Measurements from ENCODE around the gene ARHGEF4.

Gene ARHGEF4

GRCh38 chr2:131027566-131028528, 191.1 kb downstream of the ARHGEF4 start:
- DNase-seq: no peak

DNA sequence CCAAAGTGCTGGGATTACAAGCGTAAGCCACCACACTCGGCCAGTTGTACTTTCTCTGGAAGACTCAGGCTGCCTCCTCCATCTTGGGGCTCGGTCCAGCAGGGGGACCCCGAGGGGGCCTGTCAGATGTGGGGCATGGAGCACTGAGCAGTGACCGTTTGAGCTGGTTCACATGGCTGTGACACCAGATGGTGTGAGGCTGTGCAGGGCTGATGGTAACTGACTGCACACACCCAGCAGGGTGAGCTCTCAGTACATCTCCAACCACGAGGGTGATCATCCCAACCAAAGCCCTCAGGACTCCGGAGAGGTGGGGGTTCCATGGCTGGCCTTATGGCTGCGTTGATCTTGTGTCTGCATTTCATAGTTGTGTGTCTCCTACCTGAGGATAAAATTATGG, 193.1 kb downstream of the ARHGEF4 start:
- DNase-seq: no peak

DNA sequence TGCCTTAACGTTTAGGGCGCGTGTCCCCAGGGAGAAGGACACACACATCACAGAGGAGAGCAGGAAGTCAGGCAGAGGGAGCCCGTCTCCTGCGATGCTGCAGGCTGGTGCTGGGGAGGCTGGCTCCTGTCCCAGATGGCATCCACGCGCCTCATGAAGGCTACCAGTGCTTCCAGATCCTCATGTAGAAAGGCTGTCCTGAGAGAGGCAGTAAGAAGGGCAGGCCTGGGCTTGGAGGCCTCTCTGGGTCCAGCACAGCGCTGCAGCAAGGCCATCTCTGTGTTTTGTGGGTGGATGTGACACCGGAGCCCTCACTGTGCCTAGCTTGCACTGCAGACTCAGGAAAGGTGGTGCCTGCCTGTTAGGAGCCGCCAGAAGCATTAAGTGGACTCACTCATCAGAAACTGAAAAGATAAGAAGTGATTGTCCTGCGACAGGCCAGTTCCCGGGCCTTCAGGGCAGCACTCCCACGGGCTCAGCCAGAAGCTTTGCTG, 193.8 kb downstream of the ARHGEF4 start:
- DNase-seq: no peak

DNA sequence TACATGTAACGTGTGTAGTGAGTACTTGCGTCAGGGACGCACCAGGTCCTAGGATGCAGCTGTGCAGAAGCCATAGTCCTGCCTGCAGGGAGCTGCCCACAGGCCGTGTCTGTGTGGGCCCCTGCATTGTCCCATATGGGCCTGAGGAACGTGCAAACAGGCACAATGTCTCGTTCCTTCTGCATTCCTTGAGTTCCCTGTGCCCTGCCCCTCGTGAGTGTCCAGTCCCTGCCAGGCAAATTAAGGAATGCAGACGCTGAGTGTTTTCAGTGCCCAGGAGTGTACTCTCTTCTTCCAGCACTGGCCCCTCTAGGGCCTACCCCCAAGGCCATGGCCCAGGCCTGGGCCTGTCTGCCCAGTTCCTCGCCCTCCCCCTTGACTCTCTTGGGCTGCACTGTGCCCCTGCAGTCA, 194.7 kb downstream of the ARHGEF4 start:
- DNase-seq: no peak

DNA sequence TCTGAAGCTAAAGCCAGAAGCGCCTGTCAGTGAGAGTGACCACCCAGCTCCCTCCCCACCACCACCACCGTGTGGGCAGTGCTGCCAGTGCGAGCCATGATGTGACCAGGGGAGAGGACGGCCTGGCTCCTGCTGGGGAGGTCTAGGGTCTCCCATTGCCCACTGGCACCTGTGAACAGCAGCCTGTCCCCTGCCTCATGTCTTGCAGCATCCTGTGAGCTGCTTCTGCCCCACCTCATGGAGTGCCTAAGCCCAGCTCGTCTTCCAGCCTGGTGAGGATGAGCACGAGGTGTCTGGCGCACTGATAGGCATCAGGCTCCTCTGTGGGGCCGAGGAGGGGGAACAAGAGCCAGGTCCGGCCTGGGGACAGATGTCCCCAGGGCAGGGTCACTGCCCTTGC, 195.2 kb downstream of the ARHGEF4 start:
- no peak for DNase-seq

GRCh38 chr2:131032393-131032836, 195.7 kb downstream of the ARHGEF4 start:
- DNase-seq: no peak

- no peak for DNase-seq
Observed at GRCh38 chr2:131033786-131034121, 197.0 kb downstream of the ARHGEF4 start.

DNA sequence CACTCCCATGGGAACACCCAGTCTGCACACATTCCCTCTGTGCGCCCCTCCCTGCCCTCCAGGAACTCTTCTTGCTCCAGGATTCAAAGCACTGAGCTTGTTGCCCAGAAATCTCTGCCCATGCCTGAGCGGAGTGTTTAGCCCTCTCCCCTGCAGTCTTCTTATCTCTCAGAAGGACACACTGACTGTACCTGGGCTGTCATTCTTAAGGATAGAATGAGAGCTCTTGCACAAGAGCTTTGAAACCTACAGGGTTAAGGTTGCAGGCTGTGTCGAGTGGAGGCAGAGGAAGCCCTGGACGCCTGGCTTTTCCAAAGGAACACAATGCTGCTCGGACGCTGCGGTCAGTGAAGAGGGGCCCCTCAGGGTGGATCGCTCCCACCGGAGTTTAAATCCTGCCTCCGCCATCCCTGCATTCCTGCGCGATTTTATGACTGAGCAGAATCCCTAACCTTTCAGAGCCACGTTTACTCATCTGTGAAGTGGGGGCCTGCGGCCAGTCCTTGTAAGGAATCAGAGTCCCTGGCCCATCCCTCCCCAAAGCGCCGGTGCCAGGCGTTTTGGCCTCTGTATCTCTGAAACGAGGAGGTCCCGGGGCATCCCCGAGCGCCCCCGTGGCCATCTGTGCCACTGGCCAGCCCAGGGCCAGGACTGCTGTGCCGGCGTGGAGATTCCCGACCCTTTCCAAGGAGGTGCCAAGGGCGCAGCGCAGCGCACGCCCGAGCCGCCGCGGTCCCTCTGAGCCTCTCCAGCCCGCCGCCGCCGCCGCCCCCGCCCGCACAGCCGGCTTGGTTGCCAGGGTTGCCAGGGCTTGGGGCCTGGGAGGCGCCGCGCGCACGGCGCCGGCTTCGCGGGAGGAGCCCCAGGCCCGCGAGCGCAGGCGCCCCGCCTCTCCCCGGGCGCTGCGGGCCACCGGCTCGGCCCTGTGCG, 197.7 kb downstream of the ARHGEF4 start:
- DNase-seq: no peak

GRCh38 chr2:131035112-131035825, 198.6 kb downstream of the ARHGEF4 start:
- DNase-seq: no peak

GRCh38 chr2:131035826-131036231, 199.1 kb downstream of the ARHGEF4 start:
- no peak for DNase-seq

GRCh38 chr2:131036269-131036668, 199.6 kb downstream of the ARHGEF4 start:
- DNase-seq: no peak

DNA sequence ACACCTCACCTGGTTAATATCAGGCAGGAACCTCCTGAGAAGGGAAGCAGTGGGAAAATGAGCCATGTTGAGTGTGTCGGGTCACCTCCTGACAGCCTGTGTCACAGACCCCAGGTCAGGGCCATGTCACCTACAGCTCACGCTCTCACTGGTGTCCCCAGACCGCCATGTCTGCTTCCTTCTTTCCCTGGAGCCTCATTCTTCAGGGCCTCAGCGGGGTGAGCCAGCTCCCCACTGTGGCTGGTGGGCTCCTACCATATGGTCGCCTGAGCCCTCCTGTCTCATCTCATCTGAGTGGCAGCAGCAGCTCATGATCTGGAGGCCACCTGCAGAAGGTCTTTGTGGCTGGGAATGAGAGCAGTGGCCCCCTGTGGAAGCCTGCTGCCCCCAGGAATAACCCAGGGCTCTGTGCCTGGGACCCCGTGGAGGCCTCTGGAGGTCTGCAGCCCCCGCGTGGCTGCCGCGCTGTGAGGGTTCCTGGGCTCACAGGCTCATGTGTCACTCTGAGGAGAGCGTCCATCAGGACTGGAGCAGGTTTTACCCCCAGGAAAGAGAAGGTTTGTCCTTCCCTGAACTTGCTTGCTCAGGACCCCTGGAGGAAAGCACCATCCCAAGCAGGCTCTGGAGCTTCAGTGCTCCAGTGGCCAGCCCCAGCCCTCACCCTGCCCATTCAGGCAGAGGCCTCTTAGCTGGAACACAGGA, 200.1 kb downstream of the ARHGEF4 start:
- DNase-seq: no peak

- no peak for DNase-seq
Observed at GRCh38 chr2:131037398-131038257, 200.9 kb downstream of the ARHGEF4 start.

- no peak for DNase-seq
Observed at GRCh38 chr2:131038258-131039100, 201.8 kb downstream of the ARHGEF4 start.

DNA sequence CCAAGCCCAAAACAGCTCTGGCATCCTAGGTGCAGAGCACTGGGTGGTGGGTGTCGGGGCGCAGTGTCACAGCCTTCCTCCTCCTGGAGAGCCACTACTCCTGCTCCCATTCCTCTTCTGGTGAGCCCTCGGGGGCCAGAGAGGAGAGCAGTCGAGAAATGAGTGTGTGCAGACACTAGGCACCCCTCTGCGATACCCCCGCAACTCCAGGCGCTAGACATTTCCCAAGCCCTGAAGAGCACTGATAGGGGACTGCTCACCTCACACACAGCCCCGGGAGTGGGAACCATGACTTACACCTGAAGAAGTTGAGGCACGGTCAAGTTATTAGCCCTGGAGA, 202.4 kb downstream of the ARHGEF4 start:
- DNase-seq: no peak

- no peak for DNase-seq
Observed at GRCh38 chr2:131039535-131039907, 202.8 kb downstream of the ARHGEF4 start.

GRCh38 chr2:131039908-131040660, 203.4 kb downstream of the ARHGEF4 start:
- peak; percentile 16 for DNase-seq

DNA sequence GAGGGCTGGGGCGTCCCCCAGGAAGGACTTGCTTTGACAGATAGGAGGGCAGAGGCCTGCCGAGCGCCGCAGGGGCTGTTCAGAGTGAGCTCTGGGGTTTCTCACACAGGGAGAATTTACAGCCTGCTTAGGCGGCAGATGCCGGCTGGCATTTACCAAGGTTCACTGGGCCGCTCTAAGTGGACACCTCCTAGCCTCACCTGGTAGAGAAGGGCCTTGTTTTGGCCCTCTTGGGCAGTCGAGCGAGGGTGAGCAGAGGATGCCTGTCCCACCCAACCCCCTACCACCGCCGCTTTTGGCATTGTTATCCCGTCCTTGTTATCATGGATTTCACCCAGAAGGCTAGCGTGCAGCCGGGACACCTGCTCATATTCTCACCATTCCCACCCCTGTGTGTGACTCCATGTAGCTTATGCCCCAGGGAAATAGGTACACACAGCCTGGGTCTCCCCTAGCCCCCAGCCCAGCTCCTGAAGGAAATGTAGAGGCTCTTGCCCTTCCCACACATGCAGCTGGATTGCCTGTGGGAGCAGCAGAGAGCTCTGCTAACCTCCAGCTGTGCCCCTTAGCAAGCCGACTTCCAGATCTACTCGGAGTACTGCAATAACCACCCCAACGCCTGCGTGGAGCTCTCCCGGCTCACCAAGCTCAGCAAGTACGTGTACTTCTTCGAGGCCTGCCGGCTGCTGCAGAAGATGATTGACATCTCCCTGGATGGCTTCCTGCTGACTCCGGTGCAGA, 204.1 kb downstream of the ARHGEF4 start:
- DNase-seq: no peak

Data from activated CD4-positive, alpha-beta T cell treated with anti-CD3 and anti-CD28 coated beads, Interleukin-2, amount 50 U/mL, for 1 hour (primary cell).